ENCODE measurements around the gene MED9.
"Not testable (repeated sequence)": the region's sequence is repeated elsewhere in the genome, so short reads cannot be mapped to it uniquely, and the experiment has no call there.

Gene MED9

GRCh38 chr17:17486416-17486815, 9.6 kb downstream of the MED9 start:
- not testable (repeated sequence) for DNase-seq (ENCODE audit: extremely low read depth in 1 of 2, low read depth in 1 of 2)

GRCh38 chr17:17487998-17488397, 11.2 kb downstream of the MED9 start:
- DNase-seq (ENCODE audit: extremely low read depth in 1 of 2, low read depth in 1 of 2) = no peak

GRCh38 chr17:17491031-17491471, 14.3 kb downstream of the MED9 start:
- DNase-seq (ENCODE audit: extremely low read depth in 1 of 2, low read depth in 1 of 2) = no peak

- no peak for DNase-seq (ENCODE audit: extremely low read depth in 1 of 2, low read depth in 1 of 2)
These were observed 14.8 kb downstream of the MED9 start for GRCh38 chr17:17491546-17491988.

GRCh38 chr17:17492085-17492484, 15.3 kb downstream of the MED9 start:
- no peak for DNase-seq (ENCODE audit: extremely low read depth in 1 of 2, low read depth in 1 of 2)

- DNase-seq (ENCODE audit: extremely low read depth in 1 of 2, low read depth in 1 of 2) = no peak
These were observed 15.8 kb downstream of the MED9 start for GRCh38 chr17:17492571-17492970.

GRCh38 chr17:17493249-17493985, 16.6 kb downstream of the MED9 start:
- DNase-seq (ENCODE audit: extremely low read depth in 1 of 2, low read depth in 1 of 2) = no peak

- no peak for DNase-seq (ENCODE audit: extremely low read depth in 1 of 2, low read depth in 1 of 2)
These were observed 17.2 kb downstream of the MED9 start for GRCh38 chr17:17493986-17494466.

GRCh38 chr17:17494499-17494869, 17.7 kb downstream of the MED9 start:
- no peak for DNase-seq (ENCODE audit: extremely low read depth in 1 of 2, low read depth in 1 of 2)

- DNase-seq (ENCODE audit: extremely low read depth in 1 of 2, low read depth in 1 of 2) = no peak
These were observed 18.2 kb downstream of the MED9 start for GRCh38 chr17:17494870-17495535.

- DNase-seq (ENCODE audit: extremely low read depth in 1 of 2, low read depth in 1 of 2) = no peak
These were observed 18.9 kb downstream of the MED9 start for GRCh38 chr17:17495536-17496188.

GRCh38 chr17:17496189-17497064, 19.6 kb downstream of the MED9 start, which contains the start of gene RASD1:
TSS of gene RASD1 (minus strand) at chr17:17496395. CDS start at chr17:17496181, 214 bp downstream.
- DNase-seq (ENCODE audit: extremely low read depth in 1 of 2, low read depth in 1 of 2) = peak; percentile 56 to 66

GRCh38 chr17:17497065-17497844, 20.5 kb downstream of the MED9 start:
- no peak for DNase-seq (ENCODE audit: extremely low read depth in 1 of 2, low read depth in 1 of 2)

- no peak for DNase-seq (ENCODE audit: extremely low read depth in 1 of 2, low read depth in 1 of 2)
These were observed 21.2 kb downstream of the MED9 start for GRCh38 chr17:17497845-17498520.

GRCh38 chr17:17498606-17499301, 22.0 kb downstream of the MED9 start:
- no peak for DNase-seq (ENCODE audit: extremely low read depth in 1 of 2, low read depth in 1 of 2)

- no peak for DNase-seq (ENCODE audit: extremely low read depth in 1 of 2, low read depth in 1 of 2)
These were observed 22.8 kb downstream of the MED9 start for GRCh38 chr17:17499402-17500145.

- no peak for DNase-seq (ENCODE audit: extremely low read depth in 1 of 2, low read depth in 1 of 2)
These were observed 24.3 kb downstream of the MED9 start for GRCh38 chr17:17500999-17501605.

All from stimulated activated CD8-positive, alpha-beta memory T cell treated with anti-CD3 and anti-CD28 coated beads, Interleukin-7, amount 100 ng/mL, for 48 hours (primary cell).